LNCaP clone FGC (cell line): ENCODE data around the gene GOLGA6L4.
"Not testable (repeated sequence)": the region's sequence is repeated elsewhere in the genome, so short reads cannot be mapped to it uniquely, and the experiment has no call there.

Experiments used
- DNase-seq: peaks from one replicate; pipeline ENCODE4 v3.0.0-alpha.2; 2011; ENCODE audit warnings: low read depth
- H3K4me3 ChIP-seq: 2 replicates; pipeline ENCODE4 v1.5.1; 2011; ENCODE audit warnings: mild to moderate bottlenecking, low read depth, low read length, control low read depth

GOLGA6L4 gene, protein sequence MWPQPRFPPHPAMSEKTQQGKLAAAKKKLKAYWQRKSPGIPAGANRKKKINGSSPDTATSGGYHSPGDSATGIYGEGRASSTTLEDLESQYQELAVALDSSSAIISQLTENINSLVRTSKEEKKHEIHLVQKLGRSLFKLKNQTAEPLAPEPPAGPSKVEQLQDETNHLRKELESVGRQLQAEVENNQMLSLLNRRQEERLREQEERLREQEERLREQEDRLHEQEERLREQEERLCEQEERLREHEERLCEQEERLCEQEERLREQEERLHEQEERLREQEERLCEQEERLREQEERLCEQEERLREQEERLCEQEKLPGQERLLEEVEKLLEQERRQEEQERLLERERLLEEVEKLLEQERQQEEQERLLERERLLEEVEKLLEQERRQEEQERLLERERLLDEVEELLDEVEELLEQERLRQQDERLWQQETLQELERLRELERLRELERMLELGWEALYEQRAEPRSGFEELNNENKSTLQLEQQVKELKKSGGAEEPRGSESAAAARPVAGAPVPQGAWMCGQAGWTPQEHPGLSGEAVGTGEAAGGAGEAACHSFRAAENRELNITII

DNA sequence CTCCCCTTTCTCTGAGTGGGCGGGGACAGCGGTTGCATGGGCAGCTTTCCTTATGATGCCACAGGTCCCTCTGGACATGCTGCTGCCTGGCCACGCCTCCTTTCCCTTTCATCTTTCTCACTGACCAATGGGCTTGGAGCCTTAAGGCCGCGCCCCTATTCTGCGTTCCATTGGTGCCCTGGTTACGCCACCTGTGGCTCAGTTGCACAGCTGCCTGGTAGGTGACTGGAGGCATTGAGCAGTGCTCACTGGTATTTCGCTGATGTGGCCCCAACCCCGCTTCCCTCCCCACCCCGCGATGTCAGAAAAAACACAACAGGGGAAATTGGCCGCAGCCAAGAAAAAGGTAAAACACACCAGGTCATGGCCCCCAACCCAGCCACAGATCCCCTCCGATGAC lies at the start of gene GOLGA6L4:
Gene GOLGA6L4, plus strand, starts transcription at position 201 of the 400 bp plus-strand sequence. Its CDS starts 62 bp downstream, at position 263.
- H3K4me3 ChIP-seq: not testable (repeated sequence)

DNA sequence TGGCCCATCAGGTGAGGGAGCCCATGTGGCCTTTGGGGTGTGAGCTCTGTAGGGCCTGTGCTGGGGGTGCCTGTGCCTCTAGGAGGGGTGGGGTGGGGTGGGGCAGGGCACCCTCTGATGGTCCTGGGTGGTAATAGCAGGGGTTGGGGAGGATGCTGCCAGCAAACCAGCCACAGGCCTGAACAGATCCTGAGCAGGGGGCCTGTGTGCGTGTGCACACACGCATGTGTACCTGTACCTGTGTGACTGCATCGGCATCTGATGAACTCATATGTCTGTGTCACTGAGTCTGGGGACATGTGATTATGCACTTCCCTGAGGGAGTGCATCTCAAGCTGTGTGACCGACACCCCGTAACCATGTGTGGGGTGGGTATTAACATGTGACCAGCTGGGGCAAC lies 42.6 kb upstream of the GOLGA6L4 start:
- DNase-seq, H3K4me3 ChIP-seq: not testable (repeated sequence)

More for the DNA sequence above, at the start of gene GOLGA6L4:
- DNase-seq: not testable (repeated sequence)

DNA sequence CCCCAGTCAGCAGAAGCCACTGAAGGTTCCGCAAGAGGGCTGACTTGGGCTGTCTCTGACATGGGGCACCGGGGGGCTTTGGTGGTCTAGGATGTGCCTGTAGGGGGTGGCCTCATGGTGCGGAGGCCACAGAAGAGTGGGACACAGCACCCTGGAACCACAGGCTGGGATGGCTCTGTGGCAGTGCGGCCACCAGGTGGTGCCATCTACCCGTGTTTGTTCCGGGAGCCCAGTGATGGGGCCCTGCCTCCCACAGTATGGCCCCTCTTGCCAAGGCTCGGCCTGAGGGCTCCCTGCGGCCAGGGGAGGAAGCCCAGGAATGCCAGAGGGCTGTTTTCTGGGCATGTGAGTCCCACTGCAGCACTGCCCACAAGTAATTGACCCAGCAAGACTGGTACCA lies 40.0 kb upstream of the GOLGA6L4 start:
- H3K4me3 ChIP-seq, DNase-seq: not testable (repeated sequence)

GRCh38 chr15:84196530-84197188 lies 38.9 kb upstream of the GOLGA6L4 start:
- DNase-seq, H3K4me3 ChIP-seq: not testable (repeated sequence)

- DNase-seq, H3K4me3 ChIP-seq: not testable (repeated sequence)
Measured at GRCh38 chr15:84199865-84200264, 35.7 kb upstream of the GOLGA6L4 start.

GRCh38 chr15:84246441-84246840 lies 10.9 kb downstream of the GOLGA6L4 start:
- H3K4me3 ChIP-seq, DNase-seq: not testable (repeated sequence)
